ENCODE measurements around the gene SUPT3H.

The SUPT3H gene

GRCh38 chr6:45074439-45074838 is 303.3 kb downstream of the SUPT3H start:
- Histone ChIP-seq H2AFZ (ENCODE audit: insufficient read depth, low read length, poor library complexity) (no peak overlapping the region), H3K4me2 (ENCODE audit: low read length) (no peak overlapping the region), H2BK120ac (ENCODE audit: insufficient read depth, low read length, poor library complexity) (no peak overlapping the region), H4K91ac (ENCODE audit: low read depth, low read length) (no peak overlapping the region), H2BK12ac (ENCODE audit: low read length) (no peak overlapping the region), H3K36me3 (ENCODE audit: control insufficient read depth in 1 of 2, insufficient read depth in 2 of 2, low read length in 2 of 2) (peaks cover 0 to 2% of the 10 kb centered on the region in 2 experiments), H3K4ac (ENCODE audit: low read depth, low read length) (no peak overlapping the region), H3K4me1 (ENCODE audit: control insufficient read depth in 1 of 2, insufficient read depth in 2 of 2, low read length in 2 of 2) (no peaks in the 10 kb centered on the region), H3K27me3 (ENCODE audit: insufficient read depth, low read length) (no peaks in the 10 kb centered on the region), H4K8ac (ENCODE audit: low read depth, low read length) (no peak overlapping the region), H2BK5ac (ENCODE audit: low read depth, low read length, poor library complexity) (no peak overlapping the region), H3K18ac (ENCODE audit: low read length) (no peak overlapping the region), H3K4me3 (ENCODE audit: low read depth, low read length) (no peak overlapping the region), H3K14ac (ENCODE audit: low read length) (no peak overlapping the region), H3K23ac (ENCODE audit: low read length) (no peak overlapping the region), H2AK5ac (ENCODE audit: low read length) (no peak overlapping the region), H3K79me2 (ENCODE audit: control insufficient read depth, insufficient read depth, low read length, poor library complexity) (no peaks in the 10 kb centered on the region), H3K79me1 (ENCODE audit: low read length) (no peaks in the 10 kb centered on the region), H3K9me3 (ENCODE audit: insufficient read depth, low read depth, low read length) (no peaks in the 10 kb centered on the region), H3K9ac (ENCODE audit: low read length) (no peak overlapping the region), H4K12ac (ENCODE audit: low read depth, low read length) (no peak overlapping the region), H3K27ac (ENCODE audit: low read depth, low read length) (no peak overlapping the region)
- WGBS (ENCODE audit: extremely low coverage, insufficient coverage, insufficient read length) = no CpG with 5 or more reads among the region's 1 CpG
- no peak for DNase-seq

DNA sequence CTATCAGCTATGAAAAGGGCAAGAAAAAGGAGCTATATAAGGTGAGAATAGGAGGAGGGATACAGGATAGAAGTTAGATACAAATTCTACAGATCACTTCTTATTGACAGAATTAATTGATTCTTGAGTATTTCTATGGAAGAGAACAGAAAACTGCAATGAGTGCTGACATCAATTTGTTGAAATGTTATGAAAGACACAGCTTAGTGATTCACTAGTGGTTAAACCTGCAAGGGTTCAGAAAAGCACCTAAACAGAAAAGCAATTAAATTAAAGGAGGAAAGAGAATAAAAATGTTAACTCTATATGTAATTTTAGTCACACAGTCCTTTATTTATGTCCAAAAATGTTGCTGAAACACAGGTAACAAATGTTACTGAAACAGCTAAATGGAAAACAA is 304.0 kb downstream of the SUPT3H start:
- no peaks in the 10 kb centered on the region for H3K79me2 ChIP-seq (ENCODE audit: control insufficient read depth, insufficient read depth, low read length, poor library complexity)
- no peak overlapping the region for H2BK120ac ChIP-seq (ENCODE audit: insufficient read depth, low read length, poor library complexity)
- H2AFZ ChIP-seq (ENCODE audit: insufficient read depth, low read length, poor library complexity) = no peak overlapping the region
- no peaks in the 10 kb centered on the region for H3K79me1 ChIP-seq (ENCODE audit: low read length)
- H3K4me2 ChIP-seq (ENCODE audit: low read length) = no peak overlapping the region
- H3K4me1 ChIP-seq (ENCODE audit: control insufficient read depth in 1 of 2, insufficient read depth in 2 of 2, low read length in 2 of 2) = no peaks in the 10 kb centered on the region
- H4K91ac ChIP-seq (ENCODE audit: low read depth, low read length) = no peak overlapping the region
- H2BK5ac ChIP-seq (ENCODE audit: low read depth, low read length, poor library complexity) = no peak overlapping the region
- no peak overlapping the region for H2BK12ac ChIP-seq (ENCODE audit: low read length)
- no peak overlapping the region for H3K9ac ChIP-seq (ENCODE audit: low read length)
- H4K8ac ChIP-seq (ENCODE audit: low read depth, low read length) = no peak overlapping the region
- H3K4ac ChIP-seq (ENCODE audit: low read depth, low read length) = no peak overlapping the region
- H2AK5ac ChIP-seq (ENCODE audit: low read length) = no peak overlapping the region
- no peak for DNase-seq
- H3K4me3 ChIP-seq (ENCODE audit: low read depth, low read length) = no peak overlapping the region
- no peak overlapping the region for H3K27ac ChIP-seq (ENCODE audit: low read depth, low read length)
- H3K36me3 ChIP-seq (ENCODE audit: control insufficient read depth in 1 of 2, insufficient read depth in 2 of 2, low read length in 2 of 2) = no peaks in the 10 kb centered on the region
- no peak overlapping the region for H3K18ac ChIP-seq (ENCODE audit: low read length)
- no peak overlapping the region for H4K12ac ChIP-seq (ENCODE audit: low read depth, low read length)
- no peak overlapping the region for H3K14ac ChIP-seq (ENCODE audit: low read length)
- no peak overlapping the region for H3K23ac ChIP-seq (ENCODE audit: low read length)
- no peaks in the 10 kb centered on the region for H3K9me3 ChIP-seq (ENCODE audit: insufficient read depth, low read depth, low read length)
- H3K27me3 ChIP-seq (ENCODE audit: insufficient read depth, low read length) = no peaks in the 10 kb centered on the region

- H3K27me3 ChIP-seq (ENCODE audit: insufficient read depth, low read length) = no peaks in the 10 kb centered on the region
- H3K4ac ChIP-seq (ENCODE audit: low read depth, low read length) = no peak overlapping the region
- no peak overlapping the region for H3K14ac ChIP-seq (ENCODE audit: low read length)
- H3K4me1 ChIP-seq (ENCODE audit: control insufficient read depth in 1 of 2, insufficient read depth in 2 of 2, low read length in 2 of 2) = no peaks in the 10 kb centered on the region
- H4K8ac ChIP-seq (ENCODE audit: low read depth, low read length) = no peak overlapping the region
- H4K91ac ChIP-seq (ENCODE audit: low read depth, low read length) = no peak overlapping the region
- H3K4me3 ChIP-seq (ENCODE audit: low read depth, low read length) = no peak overlapping the region
- no peak overlapping the region for H2AFZ ChIP-seq (ENCODE audit: insufficient read depth, low read length, poor library complexity)
- no peaks in the 10 kb centered on the region for H3K36me3 ChIP-seq (ENCODE audit: control insufficient read depth in 1 of 2, insufficient read depth in 2 of 2, low read length in 2 of 2)
- H3K23ac ChIP-seq (ENCODE audit: low read length) = no peak overlapping the region
- no peak overlapping the region for H4K12ac ChIP-seq (ENCODE audit: low read depth, low read length)
- no CpG with 5 or more reads among the region's 3 CpGs for WGBS (ENCODE audit: extremely low coverage, insufficient coverage, insufficient read length)
- H3K79me1 ChIP-seq (ENCODE audit: low read length) = no peaks in the 10 kb centered on the region
- no peak overlapping the region for H3K27ac ChIP-seq (ENCODE audit: low read depth, low read length)
- H2AK5ac ChIP-seq (ENCODE audit: low read length) = no peak overlapping the region
- no peak overlapping the region for H2BK5ac ChIP-seq (ENCODE audit: low read depth, low read length, poor library complexity)
- H3K4me2 ChIP-seq (ENCODE audit: low read length) = no peak overlapping the region
- H2BK120ac ChIP-seq (ENCODE audit: insufficient read depth, low read length, poor library complexity) = no peak overlapping the region
- no peaks in the 10 kb centered on the region for H3K79me2 ChIP-seq (ENCODE audit: control insufficient read depth, insufficient read depth, low read length, poor library complexity)
- H3K18ac ChIP-seq (ENCODE audit: low read length) = no peak overlapping the region
- no peak for DNase-seq
- H2BK12ac ChIP-seq (ENCODE audit: low read length) = no peak overlapping the region
- H3K9ac ChIP-seq (ENCODE audit: low read length) = no peak overlapping the region
- no peaks in the 10 kb centered on the region for H3K9me3 ChIP-seq (ENCODE audit: insufficient read depth, low read depth, low read length)
Observed at GRCh38 chr6:45072673-45073072, 305.1 kb downstream of the SUPT3H start.

- H2AK5ac ChIP-seq (ENCODE audit: low read length) = no peak overlapping the region
- no peaks in the 10 kb centered on the region for H3K79me1 ChIP-seq (ENCODE audit: low read length)
- no peak overlapping the region for H3K23ac ChIP-seq (ENCODE audit: low read length)
- H3K27ac ChIP-seq (ENCODE audit: low read depth, low read length) = no peak overlapping the region
- H3K4me3 ChIP-seq (ENCODE audit: low read depth, low read length) = no peak overlapping the region
- no peaks in the 10 kb centered on the region for H3K27me3 ChIP-seq (ENCODE audit: insufficient read depth, low read length)
- no peaks in the 10 kb centered on the region for H3K36me3 ChIP-seq (ENCODE audit: control insufficient read depth in 1 of 2, insufficient read depth in 2 of 2, low read length in 2 of 2)
- H3K4me1 ChIP-seq (ENCODE audit: control insufficient read depth in 1 of 2, insufficient read depth in 2 of 2, low read length in 2 of 2) = no peaks in the 10 kb centered on the region
- no CpG with 5 or more reads among the region's 1 CpG for WGBS (ENCODE audit: extremely low coverage, insufficient coverage, insufficient read length)
- no peak overlapping the region for H4K8ac ChIP-seq (ENCODE audit: low read depth, low read length)
- no peak overlapping the region for H2BK12ac ChIP-seq (ENCODE audit: low read length)
- no peak overlapping the region for H2AFZ ChIP-seq (ENCODE audit: insufficient read depth, low read length, poor library complexity)
- no peak for DNase-seq
- H3K4ac ChIP-seq (ENCODE audit: low read depth, low read length) = no peak overlapping the region
- H4K12ac ChIP-seq (ENCODE audit: low read depth, low read length) = no peak overlapping the region
- no peak overlapping the region for H3K18ac ChIP-seq (ENCODE audit: low read length)
- H2BK120ac ChIP-seq (ENCODE audit: insufficient read depth, low read length, poor library complexity) = no peak overlapping the region
- no peak overlapping the region for H4K91ac ChIP-seq (ENCODE audit: low read depth, low read length)
- no peaks in the 10 kb centered on the region for H3K79me2 ChIP-seq (ENCODE audit: control insufficient read depth, insufficient read depth, low read length, poor library complexity)
- no peaks in the 10 kb centered on the region for H3K9me3 ChIP-seq (ENCODE audit: insufficient read depth, low read depth, low read length)
- H2BK5ac ChIP-seq (ENCODE audit: low read depth, low read length, poor library complexity) = no peak overlapping the region
- no peak overlapping the region for H3K9ac ChIP-seq (ENCODE audit: low read length)
- H3K4me2 ChIP-seq (ENCODE audit: low read length) = no peak overlapping the region
- no peak overlapping the region for H3K14ac ChIP-seq (ENCODE audit: low read length)
Observed at GRCh38 chr6:45072016-45072415, 305.7 kb downstream of the SUPT3H start.

Data from trophoblast cell (in vitro differentiated cells and primary cell).